Tibial artery (tissue), 4 donors: ENCODE results near the gene ARPP21.

Experiments used
- DNase-seq, 2 donors: peaks; one replicate each; pipeline ENCODE4 v3.0.0-alpha.2; 2019
- H3K27ac ChIP-seq, 2 donors: fragments of 200-600 bp; sonication (generic) in 1 of 2; 1 replicate in 1 of 2; 2 replicates in 1 of 2; pipeline ENCODE4 v1.5.1; 2018 to 2019; ENCODE audit warnings: mild to moderate bottlenecking in 1 of 2
- H3K27me3 ChIP-seq, 2 donors: fragments of 200-600 bp; sonication (generic) in 1 of 2; one replicate each; pipeline versions ENCODE4 v1.5.1 to v1.6.0; 2016 to 2019
- H3K36me3 ChIP-seq, 3 donors: fragments of 200-600 bp; sonication (generic) in 2 of 3; one replicate each; pipeline ENCODE4 v1.5.1; 2016 to 2019; ENCODE audit warnings: mild to moderate bottlenecking in 2 of 3
- H3K4me1 ChIP-seq, 4 donors: fragments of 200-600 bp; sonication (generic) in 2 of 4; 1 replicate in 3 of 4; 2 replicates in 1 of 4; pipeline ENCODE4 v1.5.1; 2016 to 2019
- H3K4me3 ChIP-seq, 2 donors: fragments of 200-600 bp; sonication (generic) in 1 of 2; 1 replicate in 1 of 2; 2 replicates in 1 of 2; pipeline ENCODE4 v1.5.1; 2018 to 2019; ENCODE audit warnings: mild to moderate bottlenecking in 2 of 2
- H3K9me3 ChIP-seq, 3 donors: fragments of 200-600 bp; sonication (generic) in 1 of 3; one replicate each; pipeline ENCODE4 v1.5.1; 2016 to 2019
- intact Hi-C: fragments of 100-400 bp; cut with DNase I; formaldehyde crosslinking; loops from one replicate; pipeline ENCODE4 v1.15.0; 2023; ENCODE audit warnings: low total_unique reads
- TF ChIP-seq, protein P1 (sequence below), 2 experiments: fragments of 200-600 bp in 1 of 2; fragments of 450-650 bp in 1 of 2; IDR thresholded peaks; one replicate each; pipeline ENCODE4 v1.5.1; 2017 to 2019; ENCODE audit warnings: antibody characterized with exemption in 2 of 2, mild to moderate bottlenecking in 1 of 2, moderate library complexity in 1 of 2

ARPP21 gene

DNA sequence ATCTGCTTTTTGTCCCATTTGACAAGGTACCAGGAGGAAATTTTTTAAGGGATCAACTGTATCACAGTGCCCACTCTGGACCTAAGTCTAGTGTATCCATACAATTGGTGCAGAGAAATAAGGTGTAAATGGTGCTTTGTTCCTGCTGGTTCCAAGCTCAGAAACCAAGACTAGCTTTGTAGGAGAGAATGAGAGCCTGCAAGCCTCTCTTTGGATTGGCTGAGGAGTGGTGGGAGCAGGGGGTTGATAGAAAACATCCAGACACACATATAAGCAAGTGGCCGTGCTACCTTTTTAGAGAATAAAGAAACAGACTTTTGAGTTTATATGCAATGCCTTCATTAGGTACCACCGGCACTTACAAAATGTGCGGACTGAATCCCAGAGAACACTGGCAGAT is 45.8 kb downstream of the ARPP21 start:
- no peaks in the 10 kb centered on the region for H3K9me3 ChIP-seq
- H3K4me3 ChIP-seq = no peak overlapping the region
- DNase-seq = no peak
- H3K36me3 ChIP-seq = no peaks in the 10 kb centered on the region
- H3K27ac ChIP-seq = no peak overlapping the region
- H3K27me3 ChIP-seq = no peaks in the 10 kb centered on the region
- intact Hi-C loops = no loop called here
- peaks cover 0 to 4% (median 0%) of the 10 kb centered on the region in 4 donors for H3K4me1 ChIP-seq
- TF ChIP-seq, protein P1, sequence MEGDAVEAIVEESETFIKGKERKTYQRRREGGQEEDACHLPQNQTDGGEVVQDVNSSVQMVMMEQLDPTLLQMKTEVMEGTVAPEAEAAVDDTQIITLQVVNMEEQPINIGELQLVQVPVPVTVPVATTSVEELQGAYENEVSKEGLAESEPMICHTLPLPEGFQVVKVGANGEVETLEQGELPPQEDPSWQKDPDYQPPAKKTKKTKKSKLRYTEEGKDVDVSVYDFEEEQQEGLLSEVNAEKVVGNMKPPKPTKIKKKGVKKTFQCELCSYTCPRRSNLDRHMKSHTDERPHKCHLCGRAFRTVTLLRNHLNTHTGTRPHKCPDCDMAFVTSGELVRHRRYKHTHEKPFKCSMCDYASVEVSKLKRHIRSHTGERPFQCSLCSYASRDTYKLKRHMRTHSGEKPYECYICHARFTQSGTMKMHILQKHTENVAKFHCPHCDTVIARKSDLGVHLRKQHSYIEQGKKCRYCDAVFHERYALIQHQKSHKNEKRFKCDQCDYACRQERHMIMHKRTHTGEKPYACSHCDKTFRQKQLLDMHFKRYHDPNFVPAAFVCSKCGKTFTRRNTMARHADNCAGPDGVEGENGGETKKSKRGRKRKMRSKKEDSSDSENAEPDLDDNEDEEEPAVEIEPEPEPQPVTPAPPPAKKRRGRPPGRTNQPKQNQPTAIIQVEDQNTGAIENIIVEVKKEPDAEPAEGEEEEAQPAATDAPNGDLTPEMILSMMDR (IDR thresholded peaks at IDR 0.05) = no peak

DNA sequence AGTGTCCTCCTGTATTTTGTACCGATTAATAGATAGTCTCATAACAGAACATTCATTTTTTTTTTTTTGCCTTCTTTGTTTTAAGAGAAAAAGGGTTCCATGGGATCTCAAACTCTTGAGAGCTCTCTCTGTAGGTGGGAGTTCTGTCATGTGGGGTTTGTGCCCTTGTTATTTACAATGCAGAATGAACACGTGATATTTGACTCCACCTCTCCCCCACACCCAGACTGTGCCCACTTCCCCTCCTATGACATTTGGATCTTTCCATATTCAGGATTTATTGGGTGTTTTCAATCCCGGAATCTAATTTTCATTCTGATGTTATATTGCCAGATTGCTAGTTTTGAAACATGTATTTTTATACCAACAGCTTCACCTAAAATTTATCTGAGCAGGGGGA is 49.5 kb downstream of the ARPP21 start:
- Histone ChIP-seq H3K36me3 (no peaks in the 10 kb centered on the region), H3K27ac (no peak overlapping the region), H3K9me3 (no peaks in the 10 kb centered on the region), H3K4me1 (peaks cover 0 to 3% (median 0%) of the 10 kb centered on the region in 4 donors), H3K27me3 (no peaks in the 10 kb centered on the region), H3K4me3 (no peak overlapping the region)
- TF ChIP-seq, protein P1 (IDR thresholded peaks at IDR 0.05) = no peak
- DNase-seq = no peak
- intact Hi-C loops = no loop called here

DNA sequence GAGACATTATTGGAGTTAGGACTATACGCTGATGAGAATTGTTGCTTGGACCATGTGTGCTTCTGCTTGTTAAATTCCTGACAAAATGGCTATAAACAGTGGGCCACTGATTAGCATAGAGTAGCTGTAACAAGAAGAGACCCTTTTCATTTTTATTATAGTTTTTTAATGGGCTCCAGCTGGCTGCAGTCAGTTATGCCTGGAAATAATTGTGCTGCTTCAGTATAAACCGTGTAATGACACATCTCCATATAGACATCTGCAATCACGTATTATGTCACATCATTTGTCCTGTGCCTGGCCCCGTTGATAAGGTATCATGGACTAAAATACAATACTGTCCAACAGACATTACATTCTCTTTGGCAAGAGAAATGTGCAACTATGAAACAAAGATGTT is 50.9 kb downstream of the ARPP21 start:
- no peaks in the 10 kb centered on the region for H3K36me3 ChIP-seq
- H3K4me3 ChIP-seq = no peak overlapping the region
- H3K27me3 ChIP-seq = no peaks in the 10 kb centered on the region
- H3K4me1 ChIP-seq = no peaks in the 10 kb centered on the region
- TF ChIP-seq, protein P1 (IDR thresholded peaks at IDR 0.05) = no peak
- no peak overlapping the region for H3K27ac ChIP-seq
- intact Hi-C loops = no loop called here
- H3K9me3 ChIP-seq = no peaks in the 10 kb centered on the region
- DNase-seq = no peak

DNA sequence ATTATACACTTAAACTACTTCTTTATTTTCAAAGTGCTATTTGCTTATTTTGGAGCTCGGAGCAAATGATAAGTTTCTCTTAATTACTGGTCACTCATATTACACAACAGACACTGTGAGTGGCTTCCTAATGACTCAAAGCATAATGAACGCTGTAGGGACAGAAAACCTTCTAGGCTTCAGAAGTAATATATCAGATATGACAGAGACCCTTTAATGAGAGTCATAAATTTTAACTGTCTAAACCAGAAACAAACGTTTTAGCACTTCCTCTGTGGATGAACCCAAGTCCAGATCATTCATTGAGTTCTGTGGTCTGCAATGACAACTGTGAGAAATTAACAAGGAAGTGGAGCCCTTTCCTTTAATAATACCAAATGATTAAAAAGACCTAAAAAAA is 66.6 kb downstream of the ARPP21 start:
- Histone ChIP-seq H3K4me3 (no peak overlapping the region), H3K27ac (no peak overlapping the region), H3K36me3 (no peaks in the 10 kb centered on the region), H3K9me3 (no peaks in the 10 kb centered on the region), H3K4me1 (no peaks in the 10 kb centered on the region), H3K27me3 (no peaks in the 10 kb centered on the region)
- no peak for DNase-seq
- TF ChIP-seq, protein P1 (IDR thresholded peaks at IDR 0.05) = no peak
- intact Hi-C loops = no loop called here

DNA sequence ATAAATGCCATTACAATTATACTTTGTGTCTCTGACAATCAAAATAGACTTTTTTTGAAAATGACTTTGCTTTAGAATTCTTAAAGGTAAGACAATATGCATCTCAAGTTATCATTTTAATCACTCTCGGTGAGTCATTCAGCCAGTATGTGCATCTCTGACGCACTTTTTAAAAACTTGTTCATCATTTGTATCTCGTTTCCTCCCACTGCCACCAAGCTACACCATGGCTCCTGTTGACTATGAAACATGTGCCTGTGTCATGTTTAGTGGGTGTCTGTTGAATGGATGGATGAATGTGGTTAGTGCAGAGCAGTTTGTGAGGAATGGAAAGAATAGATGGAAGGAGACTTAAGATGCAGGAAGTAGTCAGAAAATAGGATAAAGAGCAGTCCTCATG is 68.6 kb downstream of the ARPP21 start:
- TF ChIP-seq, protein P1 (IDR thresholded peaks at IDR 0.05) = no peak
- intact Hi-C loops = no loop called here
- H3K4me1 ChIP-seq = no peaks in the 10 kb centered on the region
- H3K27ac ChIP-seq = no peak overlapping the region
- H3K27me3 ChIP-seq = no peaks in the 10 kb centered on the region
- H3K36me3 ChIP-seq = no peaks in the 10 kb centered on the region
- H3K4me3 ChIP-seq = no peak overlapping the region
- no peak for DNase-seq
- H3K9me3 ChIP-seq = no peaks in the 10 kb centered on the region
